ENCODE results near the gene KRT86. TPM values are rescaled to one million over a fixed set of nuclear protein-coding genes. Genes with fewer than 3 reads are reported as not detected.

Gene KRT86
- total and polyA plus RNA-seq, 9 of the 15 experiments (the other 6 are each of a cell fraction or from before 2014, with no cell fraction given), result not detected

DNA sequence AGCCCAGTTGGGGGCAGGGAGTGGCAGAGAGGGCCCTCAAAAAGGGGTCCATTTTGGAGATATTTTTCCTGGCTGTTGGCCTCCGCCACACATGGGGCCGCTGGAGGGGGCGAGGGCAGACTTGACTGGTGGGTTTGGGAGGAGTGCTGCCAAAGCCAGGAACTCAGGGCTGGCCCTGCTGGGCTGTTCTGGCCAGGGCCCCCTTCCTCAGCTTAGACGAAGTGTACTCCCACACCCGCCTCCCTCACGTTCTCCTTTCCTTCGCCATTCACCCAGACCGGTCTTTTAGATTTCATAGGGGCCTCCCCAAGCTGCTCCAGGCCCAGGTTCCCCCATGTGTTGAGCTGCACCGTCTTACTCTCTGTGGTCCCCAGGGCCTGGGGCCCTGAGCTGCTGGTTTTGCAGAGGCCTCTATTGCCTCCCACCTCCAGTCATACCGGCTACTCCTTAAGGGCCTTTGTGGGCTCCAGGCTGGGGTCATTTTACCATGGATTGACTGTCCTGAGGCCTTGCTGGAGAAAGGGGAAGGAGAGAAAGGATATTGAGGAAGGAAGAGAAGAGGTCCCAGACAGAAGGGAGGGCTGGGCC, 40.1 kb upstream of the KRT86 start:
- FAIRE-seq, result no peak
- intact Hi-C loops (cut with micrococcal nuclease), result no loop called here
- WGBS (ENCODE audit: insufficient coverage, low coverage, missing lambda C conversion rate), result 8% methylated on average over 8 of the region's 10 CpGs

More for the DNA sequence above, 40.1 kb upstream of the KRT86 start:
- no peak overlapping the region for H3K4me2 ChIP-seq (ENCODE audit: insufficient read depth, low read length)
- no peak for TF ChIP-seq ZNF165 (CRISPR knock-in tag; IDR thresholded peaks at IDR 0.05; ENCODE audit: borderline replicate concordance)
- no peak for TF ChIP-seq ZNF830 (CRISPR knock-in tag; IDR thresholded peaks at IDR 0.05)
- no peak for TF ChIP-seq JUNB (CRISPR knock-in tag; conservative IDR thresholded peaks at IDR 0.05)
- no peak for TF ChIP-seq ZBED1 (IDR thresholded peaks at IDR 0.05)
- TF ChIP-seq, protein P1, sequence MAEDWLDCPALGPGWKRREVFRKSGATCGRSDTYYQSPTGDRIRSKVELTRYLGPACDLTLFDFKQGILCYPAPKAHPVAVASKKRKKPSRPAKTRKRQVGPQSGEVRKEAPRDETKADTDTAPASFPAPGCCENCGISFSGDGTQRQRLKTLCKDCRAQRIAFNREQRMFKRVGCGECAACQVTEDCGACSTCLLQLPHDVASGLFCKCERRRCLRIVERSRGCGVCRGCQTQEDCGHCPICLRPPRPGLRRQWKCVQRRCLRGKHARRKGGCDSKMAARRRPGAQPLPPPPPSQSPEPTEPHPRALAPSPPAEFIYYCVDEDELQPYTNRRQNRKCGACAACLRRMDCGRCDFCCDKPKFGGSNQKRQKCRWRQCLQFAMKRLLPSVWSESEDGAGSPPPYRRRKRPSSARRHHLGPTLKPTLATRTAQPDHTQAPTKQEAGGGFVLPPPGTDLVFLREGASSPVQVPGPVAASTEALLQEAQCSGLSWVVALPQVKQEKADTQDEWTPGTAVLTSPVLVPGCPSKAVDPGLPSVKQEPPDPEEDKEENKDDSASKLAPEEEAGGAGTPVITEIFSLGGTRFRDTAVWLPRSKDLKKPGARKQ (CRISPR knock-in tag; IDR thresholded peaks at IDR 0.05), result no peak
- no peak for TF ChIP-seq SREBF2 (CRISPR knock-in tag; IDR thresholded peaks at IDR 0.05)
- no peak for TF ChIP-seq NFIC (IDR thresholded peaks at IDR 0.05)
- TF ChIP-seq, protein P2, sequence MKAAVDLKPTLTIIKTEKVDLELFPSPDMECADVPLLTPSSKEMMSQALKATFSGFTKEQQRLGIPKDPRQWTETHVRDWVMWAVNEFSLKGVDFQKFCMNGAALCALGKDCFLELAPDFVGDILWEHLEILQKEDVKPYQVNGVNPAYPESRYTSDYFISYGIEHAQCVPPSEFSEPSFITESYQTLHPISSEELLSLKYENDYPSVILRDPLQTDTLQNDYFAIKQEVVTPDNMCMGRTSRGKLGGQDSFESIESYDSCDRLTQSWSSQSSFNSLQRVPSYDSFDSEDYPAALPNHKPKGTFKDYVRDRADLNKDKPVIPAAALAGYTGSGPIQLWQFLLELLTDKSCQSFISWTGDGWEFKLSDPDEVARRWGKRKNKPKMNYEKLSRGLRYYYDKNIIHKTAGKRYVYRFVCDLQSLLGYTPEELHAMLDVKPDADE (conservative IDR thresholded peaks at IDR 0.05; ENCODE audit: control insufficient read depth, low read depth, low read length), result no peak
- no peak for TF ChIP-seq POLR2AphosphoS5 (IDR thresholded peaks at IDR 0.05; ENCODE audit: control insufficient read depth, insufficient read depth, low read depth, low read length)
- no peak for TF ChIP-seq NCOR1 (IDR thresholded peaks at IDR 0.05)
- no peak for TF ChIP-seq MAFK (IDR thresholded peaks at IDR 0.05; ENCODE audit: low read length)
- TF ChIP-seq ARNT (IDR thresholded peaks at IDR 0.05), result no peak
- no peak for TF ChIP-seq BRF1 (IDR thresholded peaks at IDR 0.05; ENCODE audit: borderline replicate concordance, extremely low read depth, insufficient read length)
- no peak for TF ChIP-seq SMARCE1 (IDR thresholded peaks at IDR 0.05)
- no peak for TF ChIP-seq NRF1 (conservative IDR thresholded peaks at IDR 0.05 in 1 of 2, IDR thresholded peaks at IDR 0.05 in 1 of 2)
- TF ChIP-seq ERF (CRISPR knock-in tag; IDR thresholded peaks at IDR 0.05), result no peak
- no peak for TF ChIP-seq CREM (IDR thresholded peaks at IDR 0.05; ENCODE audit: low read depth)
- no peak for TF ChIP-seq ZNF696 (CRISPR knock-in tag; conservative IDR thresholded peaks at IDR 0.05)
- in situ Hi-C loops (cut with MboI), result no loop called here
- peaks cover 2 to 54% of the 10 kb centered on the region in 2 experiments; a peak in 4 of 5 replicates for H3K27me3 ChIP-seq (ENCODE audit: control insufficient read depth in 2 of 2, insufficient read depth in 2 of 2, low read length in 2 of 2)
- H3K4me1 ChIP-seq (replicated peaks in 1 of 2; ENCODE audit: control insufficient read depth in 2 of 2, insufficient read depth in 2 of 2, low read length in 2 of 2), result no peaks in the 10 kb centered on the region
- H3K4me3 ChIP-seq, result no peak overlapping the region
- CTCF ChIA-PET (ENCODE audit: low intra/inter-chr PET ratio), result no interaction called here
- no peak overlapping the region for H3K9ac ChIP-seq (ENCODE audit: insufficient read depth in 1 of 2, low read depth in 2 of 2, low read length in 2 of 2)
- no peak overlapping the region for H3K27ac ChIP-seq (ENCODE audit: extremely low read depth, low read depth, low read length)
- no peaks in the 10 kb centered on the region for H3K9me1 ChIP-seq (ENCODE audit: control insufficient read depth, insufficient read depth, low read length)
- BruUV-seq (replicated peaks), result no TSS peak
- peaks cover 14% of the 10 kb centered on the region for H4K20me1 ChIP-seq (replicated peaks; ENCODE audit: control insufficient read depth, insufficient read depth, low read length)
- POLR2A ChIA-PET, result interaction anchor here (0.7 kb wide), 2 partner anchors 49 to 545 kb away, joined by 3 read pairs; no protein-coding TSS in a partner anchor
- no peaks in the 10 kb centered on the region for H3K9me3 ChIP-seq (replicated peaks; ENCODE audit: control insufficient read depth, insufficient read depth, low read depth, low read length)
- no peaks in the 10 kb centered on the region for H3K79me2 ChIP-seq (ENCODE audit: control insufficient read depth, insufficient read depth, low read length)
- ATAC-seq (no peak), DNase-seq (ENCODE audit: extremely low read depth in 1 of 4, low spot score in 3 of 4) (no peak)
- no peaks in the 10 kb centered on the region for H3K36me3 ChIP-seq (ENCODE audit: control insufficient read depth, insufficient read depth, low read length)
- H2AFZ ChIP-seq (ENCODE audit: low read depth, low read length), result no peak overlapping the region
